Myocyte (in vitro differentiated cells): Measurements from ENCODE around the gene RPS15. TPM values are rescaled to one million over a fixed set of nuclear protein-coding genes. Genes with fewer than 3 reads are reported as not detected.

Experiments
- DNase-seq: peaks from one replicate; pipeline ENCODE4 v3.0.0-alpha.2; 2012; ENCODE audit warnings: low read depth
- total RNA-seq: library from RNA; depleted of rRNA; stranded (reverse); fragments of >200 nt; gene quantifications from 2 replicates; pipeline ENCODE4 v1.2.3, GENCODE V29; 2014

RPS15 gene
- total RNA-seq, 1 donor from 2014 or later: 1,600 TPM

- no peak for DNase-seq
These were observed 36.3 kb upstream of the RPS15 start for GRCh38 chr19:1401889-1402217.

GRCh38 chr19:1402411-1403070 lies 35.7 kb upstream of the RPS15 start:
- DNase-seq: no peak

GRCh38 chr19:1406774-1407527 lies 31.2 kb upstream of the RPS15 start:
- DNase-seq: peak; percentile 99

- no peak for DNase-seq
These were observed 30.5 kb upstream of the RPS15 start, which contains the start of gene DAZAP1 for GRCh38 chr19:1407528-1408299. DAZAP1 (plus strand) TSS chr19:1407586; CDS start chr19:1407774, 188 bp downstream.

- peak; percentile 63 for DNase-seq
These were observed 29.6 kb upstream of the RPS15 start for GRCh38 chr19:1408300-1409203.

GRCh38 chr19:1409204-1410005 lies 28.8 kb upstream of the RPS15 start:
- no peak for DNase-seq

GRCh38 chr19:1410136-1410786 lies 27.9 kb upstream of the RPS15 start:
- no peak for DNase-seq

GRCh38 chr19:1410789-1411188 lies 27.4 kb upstream of the RPS15 start:
- no peak for DNase-seq

GRCh38 chr19:1411255-1412191 lies 26.7 kb upstream of the RPS15 start:
- DNase-seq: peak; percentile 69

- no peak for DNase-seq
These were observed 25.8 kb upstream of the RPS15 start for GRCh38 chr19:1412323-1412923.

GRCh38 chr19:1412995-1413800 lies 25.0 kb upstream of the RPS15 start:
- no peak for DNase-seq

GRCh38 chr19:1416014-1416841 lies 22.0 kb upstream of the RPS15 start:
- DNase-seq: no peak

- peak; percentile 66 for DNase-seq
These were observed 21.1 kb upstream of the RPS15 start for GRCh38 chr19:1417145-1417544.

GRCh38 chr19:1417681-1418495 lies 20.3 kb upstream of the RPS15 start:
- no peak for DNase-seq

- DNase-seq: no peak
These were observed 19.8 kb upstream of the RPS15 start for GRCh38 chr19:1418496-1418775.
